ENCODE results near the gene PLCH2.

PLCH2 gene

DNA sequence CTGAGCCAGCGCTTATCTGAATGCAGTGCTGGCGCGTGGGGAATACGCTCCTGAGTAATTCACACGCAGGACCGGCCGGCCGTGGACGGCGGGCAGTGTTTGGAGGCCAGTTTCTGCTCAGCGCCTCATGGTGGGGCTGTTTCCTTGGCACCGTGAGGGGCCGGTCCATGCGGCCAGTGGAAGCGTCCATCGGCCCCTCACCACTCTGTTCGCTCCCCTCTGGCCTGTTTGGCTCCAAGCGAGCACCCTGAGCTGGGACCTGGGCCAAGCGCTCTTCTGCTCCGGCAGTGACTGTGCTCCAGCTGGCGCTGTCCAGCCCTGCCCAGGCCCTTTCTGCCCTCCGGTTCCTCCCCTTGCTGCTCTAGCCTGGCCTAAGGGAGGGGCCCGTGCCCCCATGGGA lies 16.3 kb upstream of the PLCH2 start:
- Histone ChIP-seq H3K4me2 (ENCODE audit: low read depth, low read length, poor library complexity, severe bottlenecking) (no peak overlapping the region), H3K27me3 (ENCODE audit: low read length) (no peaks in the 10 kb centered on the region)
- TF ChIP-seq, protein P1, sequence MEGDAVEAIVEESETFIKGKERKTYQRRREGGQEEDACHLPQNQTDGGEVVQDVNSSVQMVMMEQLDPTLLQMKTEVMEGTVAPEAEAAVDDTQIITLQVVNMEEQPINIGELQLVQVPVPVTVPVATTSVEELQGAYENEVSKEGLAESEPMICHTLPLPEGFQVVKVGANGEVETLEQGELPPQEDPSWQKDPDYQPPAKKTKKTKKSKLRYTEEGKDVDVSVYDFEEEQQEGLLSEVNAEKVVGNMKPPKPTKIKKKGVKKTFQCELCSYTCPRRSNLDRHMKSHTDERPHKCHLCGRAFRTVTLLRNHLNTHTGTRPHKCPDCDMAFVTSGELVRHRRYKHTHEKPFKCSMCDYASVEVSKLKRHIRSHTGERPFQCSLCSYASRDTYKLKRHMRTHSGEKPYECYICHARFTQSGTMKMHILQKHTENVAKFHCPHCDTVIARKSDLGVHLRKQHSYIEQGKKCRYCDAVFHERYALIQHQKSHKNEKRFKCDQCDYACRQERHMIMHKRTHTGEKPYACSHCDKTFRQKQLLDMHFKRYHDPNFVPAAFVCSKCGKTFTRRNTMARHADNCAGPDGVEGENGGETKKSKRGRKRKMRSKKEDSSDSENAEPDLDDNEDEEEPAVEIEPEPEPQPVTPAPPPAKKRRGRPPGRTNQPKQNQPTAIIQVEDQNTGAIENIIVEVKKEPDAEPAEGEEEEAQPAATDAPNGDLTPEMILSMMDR (IDR thresholded peaks at IDR 0.05; ENCODE audit: insufficient read depth, low read length, poor library complexity, severe bottlenecking) = no peak
- no peak for TF ChIP-seq EZH2phosphoT487 (conservative IDR thresholded peaks at IDR 0.05; ENCODE audit: low read length)

DNA sequence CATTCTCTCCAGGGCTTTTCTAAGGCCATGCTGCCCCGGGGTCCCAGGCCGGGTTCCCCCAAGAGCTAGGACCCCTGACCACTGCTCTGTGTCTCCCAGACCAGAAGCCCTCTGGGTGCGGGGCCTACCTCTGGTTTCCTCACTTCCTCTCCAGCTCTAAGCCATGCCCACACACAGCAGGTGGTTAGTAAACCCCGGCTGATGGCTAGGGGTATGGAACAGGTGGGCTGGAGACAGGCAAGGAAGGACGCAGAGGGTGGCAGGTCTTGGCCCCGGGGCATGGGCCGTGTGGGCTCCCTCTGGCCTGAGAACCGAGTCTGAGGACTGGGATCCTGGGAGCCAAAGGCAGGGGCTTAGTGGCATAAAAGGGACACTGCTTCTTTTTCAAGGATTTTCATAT lies 15.9 kb upstream of the PLCH2 start:
- Histone ChIP-seq H3K27me3 (ENCODE audit: low read length) (no peaks in the 10 kb centered on the region), H3K9me3 (ENCODE audit: insufficient read depth, low read length) (no peaks in the 10 kb centered on the region), H3K4me2 (ENCODE audit: low read depth, low read length, poor library complexity, severe bottlenecking) (no peak overlapping the region), H3K9me2 (replicated peaks; ENCODE audit: insufficient read depth, low read length) (no peaks in the 10 kb centered on the region), H3K9ac (ENCODE audit: low read length) (no peak overlapping the region), H3F3A (ENCODE audit: insufficient read depth) (no peaks in the 10 kb centered on the region), H3K36me3 (ENCODE audit: low read length) (no peaks in the 10 kb centered on the region), H4K20me1 (ENCODE audit: low read depth, low read length) (no peaks in the 10 kb centered on the region), H3K79me2 (ENCODE audit: insufficient read depth, low read length) (no peaks in the 10 kb centered on the region), H2AFZ (ENCODE audit: low read depth, low read length, severe bottlenecking) (no peak overlapping the region), H3K4me3 (ENCODE audit: insufficient read depth, low read length, poor library complexity, severe bottlenecking) (no peak overlapping the region), H3K27ac (ENCODE audit: low read depth, low read length) (no peak overlapping the region)
- no peak for TF ChIP-seq EZH2phosphoT487 (conservative IDR thresholded peaks at IDR 0.05; ENCODE audit: low read length)
- TF ChIP-seq, protein P1 (IDR thresholded peaks at IDR 0.05; ENCODE audit: insufficient read depth, low read length, poor library complexity, severe bottlenecking) = no peak

More for the DNA sequence above, 16.3 kb upstream of the PLCH2 start:
- no peaks in the 10 kb centered on the region for H3F3A ChIP-seq (ENCODE audit: insufficient read depth)
- H3K27ac ChIP-seq (ENCODE audit: low read depth, low read length) = no peak overlapping the region
- H3K9me2 ChIP-seq (replicated peaks; ENCODE audit: insufficient read depth, low read length) = no peaks in the 10 kb centered on the region
- H3K79me2 ChIP-seq (ENCODE audit: insufficient read depth, low read length) = no peaks in the 10 kb centered on the region
- no peak overlapping the region for H2AFZ ChIP-seq (ENCODE audit: low read depth, low read length, severe bottlenecking)
- H3K9ac ChIP-seq (ENCODE audit: low read length) = no peak overlapping the region
- H3K36me3 ChIP-seq (ENCODE audit: low read length) = no peaks in the 10 kb centered on the region
- H3K9me3 ChIP-seq (ENCODE audit: insufficient read depth, low read length) = no peaks in the 10 kb centered on the region
- no peaks in the 10 kb centered on the region for H4K20me1 ChIP-seq (ENCODE audit: low read depth, low read length)
- H3K4me3 ChIP-seq (ENCODE audit: insufficient read depth, low read length, poor library complexity, severe bottlenecking) = no peak overlapping the region

DNA sequence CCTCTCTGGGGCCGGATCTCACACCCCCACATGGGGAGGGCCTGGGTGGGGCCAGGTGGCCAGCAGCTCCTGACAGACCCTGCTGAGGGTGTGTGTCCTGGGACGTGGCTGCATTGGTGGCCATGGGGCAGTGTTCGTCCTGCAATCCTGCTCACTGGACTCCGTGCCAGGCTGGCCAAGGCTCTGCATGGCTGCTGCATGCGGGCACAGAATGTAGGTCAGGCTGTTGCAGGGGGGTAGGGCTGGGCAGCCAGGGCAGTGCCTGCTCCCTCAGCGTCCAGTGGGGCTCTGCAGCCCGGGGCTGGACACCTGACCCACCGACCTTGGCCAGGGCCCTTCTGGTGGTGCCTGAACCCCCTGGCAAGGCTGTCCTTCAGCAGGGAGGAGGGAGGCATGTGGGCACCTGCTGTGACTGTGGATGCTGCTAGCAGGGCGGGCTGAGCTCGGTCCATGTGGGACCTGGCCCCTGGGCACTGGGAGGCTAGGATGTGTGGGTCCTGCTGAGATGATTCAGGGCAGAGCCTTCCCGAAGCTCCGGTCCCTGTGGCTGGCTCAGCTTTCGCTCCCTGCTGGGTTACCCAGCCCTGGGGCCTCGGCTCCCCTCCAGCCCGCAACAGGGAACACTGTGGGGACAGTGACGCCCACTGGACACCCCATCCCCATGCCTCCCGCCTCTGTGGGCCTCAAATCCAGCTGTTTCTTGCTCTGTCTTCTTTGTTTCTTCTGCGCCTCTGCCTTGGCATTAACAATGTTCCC lies 14.9 kb upstream of the PLCH2 start:
- H3K36me3 ChIP-seq (ENCODE audit: low read length) = no peaks in the 10 kb centered on the region
- no peaks in the 10 kb centered on the region for H3F3A ChIP-seq (ENCODE audit: insufficient read depth)
- no peaks in the 10 kb centered on the region for H3K79me2 ChIP-seq (ENCODE audit: insufficient read depth, low read length)
- H3K4me2 ChIP-seq (ENCODE audit: low read depth, low read length, poor library complexity, severe bottlenecking) = no peak overlapping the region
- H2AFZ ChIP-seq (ENCODE audit: low read depth, low read length, severe bottlenecking) = no peak overlapping the region
- H3K4me3 ChIP-seq (ENCODE audit: insufficient read depth, low read length, poor library complexity, severe bottlenecking) = no peak overlapping the region
- H3K27ac ChIP-seq (ENCODE audit: low read depth, low read length) = no peak overlapping the region
- H3K9me3 ChIP-seq (ENCODE audit: insufficient read depth, low read length) = no peaks in the 10 kb centered on the region
- TF ChIP-seq, protein P1 (IDR thresholded peaks at IDR 0.05; ENCODE audit: insufficient read depth, low read length, poor library complexity, severe bottlenecking) = no peak
- no peak for TF ChIP-seq EZH2phosphoT487 (conservative IDR thresholded peaks at IDR 0.05; ENCODE audit: low read length)
- H3K9ac ChIP-seq (ENCODE audit: low read length) = no peak overlapping the region
- H4K20me1 ChIP-seq (ENCODE audit: low read depth, low read length) = no peaks in the 10 kb centered on the region
- H3K27me3 ChIP-seq (ENCODE audit: low read length) = no peaks in the 10 kb centered on the region
- no peaks in the 10 kb centered on the region for H3K9me2 ChIP-seq (replicated peaks; ENCODE audit: insufficient read depth, low read length)
